ENCODE measurements around the gene CEACAM7.

CEACAM7 gene

GRCh38 chr19:41698746-41699230 lies 10.7 kb upstream of the CEACAM7 start:
- Histone ChIP-seq H3K9me3 (ENCODE audit: severe bottlenecking) (no peaks in the 10 kb centered on the region), H3K4me3 (ENCODE audit: severe bottlenecking) (no peak overlapping the region), H3K27me3 (ENCODE audit: insufficient read depth, poor library complexity, severe bottlenecking) (no peaks in the 10 kb centered on the region), H3K4me1 (ENCODE audit: insufficient read depth, poor library complexity, severe bottlenecking) (no peaks in the 10 kb centered on the region), H3K27ac (ENCODE audit: poor library complexity, severe bottlenecking) (no peak overlapping the region), H3K36me3 (ENCODE audit: low read depth) (no peaks in the 10 kb centered on the region)
- DNase-seq (ENCODE audit: low spot score) (no peak), ATAC-seq (ENCODE audit: low read depth) (no peak)
- no peak for TF ChIP-seq CTCF (IDR thresholded peaks at IDR 0.05; ENCODE audit: poor library complexity, severe bottlenecking)

- ATAC-seq (ENCODE audit: low read depth): no peak
- Histone ChIP-seq H3K36me3 (ENCODE audit: low read depth) (no peaks in the 10 kb centered on the region), H3K27me3 (ENCODE audit: insufficient read depth, poor library complexity, severe bottlenecking) (no peaks in the 10 kb centered on the region), H3K4me1 (ENCODE audit: insufficient read depth, poor library complexity, severe bottlenecking) (no peaks in the 10 kb centered on the region), H3K9me3 (ENCODE audit: severe bottlenecking) (peaks cover under 1% of the 10 kb centered on the region), H3K27ac (ENCODE audit: poor library complexity, severe bottlenecking) (no peak overlapping the region), H3K4me3 (ENCODE audit: severe bottlenecking) (no peak overlapping the region)
- no peak for TF ChIP-seq CTCF (IDR thresholded peaks at IDR 0.05; ENCODE audit: poor library complexity, severe bottlenecking)
- DNase-seq (ENCODE audit: low spot score): peak; percentile 23
Measured at GRCh38 chr19:41697198-41697855, 9.3 kb upstream of the CEACAM7 start.

- no peak overlapping the region for H3K4me3 ChIP-seq (ENCODE audit: severe bottlenecking)
- DNase-seq (ENCODE audit: low spot score): peak; percentile 35
- H3K9me3 ChIP-seq (ENCODE audit: severe bottlenecking): peaks cover 3% of the 10 kb centered on the region
- H3K36me3 ChIP-seq (ENCODE audit: low read depth): no peaks in the 10 kb centered on the region
- no peak for TF ChIP-seq CTCF (IDR thresholded peaks at IDR 0.05; ENCODE audit: poor library complexity, severe bottlenecking)
- H3K4me1 ChIP-seq (ENCODE audit: insufficient read depth, poor library complexity, severe bottlenecking): no peaks in the 10 kb centered on the region
- H3K27me3 ChIP-seq (ENCODE audit: insufficient read depth, poor library complexity, severe bottlenecking): no peaks in the 10 kb centered on the region
- ATAC-seq (ENCODE audit: low read depth): no peak
- H3K27ac ChIP-seq (ENCODE audit: poor library complexity, severe bottlenecking): no peak overlapping the region
Measured at GRCh38 chr19:41696402-41697197, 8.5 kb upstream of the CEACAM7 start.

GRCh38 chr19:41695745-41696144 lies 7.7 kb upstream of the CEACAM7 start:
- Histone ChIP-seq H3K4me3 (ENCODE audit: severe bottlenecking) (no peak overlapping the region), H3K36me3 (ENCODE audit: low read depth) (no peaks in the 10 kb centered on the region), H3K27me3 (ENCODE audit: insufficient read depth, poor library complexity, severe bottlenecking) (no peaks in the 10 kb centered on the region), H3K9me3 (ENCODE audit: severe bottlenecking) (peaks cover 3% of the 10 kb centered on the region), H3K27ac (ENCODE audit: poor library complexity, severe bottlenecking) (no peak overlapping the region), H3K4me1 (ENCODE audit: insufficient read depth, poor library complexity, severe bottlenecking) (no peaks in the 10 kb centered on the region)
- ATAC-seq (ENCODE audit: low read depth): no peak
- TF ChIP-seq CTCF (IDR thresholded peaks at IDR 0.05; ENCODE audit: poor library complexity, severe bottlenecking): no peak
- peak; percentile 20 for DNase-seq (ENCODE audit: low spot score)

All from RWPE2 (cell line).